B cell (primary cell): ENCODE data around the gene RABGAP1L.

Experiments used
- CTCF ChIP-seq: fragments of 200-600 bp; IDR thresholded peaks from one replicate; pipeline ENCODE4 v1.8.0; 2022; ENCODE audit warnings: antibody characterized with exemption, mild to moderate bottlenecking
- EZH2 ChIP-seq: IDR thresholded peaks from 2 replicates; pipeline ENCODE4 v1.6.1; 2012; ENCODE audit warnings: borderline replicate concordance, low read depth, mild to moderate bottlenecking, moderate library complexity, low read length; ENCODE audit not compliant: insufficient read depth, poor library complexity, severe bottlenecking

GRCh38 chr1:174466607-174467006 lies 307.3 kb downstream of the RABGAP1L start:
- TF ChIP-seq EZH2 (no peak), CTCF (no peak)
